Loucy (cell line): ENCODE measurements around the gene CDH12.

ENCODE experiments used
- H2AFZ ChIP-seq: fragments of 200-600 bp; sonication (generic); 2 replicates; pipeline ENCODE4 v1.6.0; 2016; ENCODE audit warnings: antibody characterized with exemption, mild to moderate bottlenecking, low read length, moderate library complexity
- H3F3A ChIP-seq: fragments of 200-600 bp; 2 replicates; pipeline ENCODE4 v1.6.0; 2016; ENCODE audit warnings: antibody characterized with exemption, low read depth, mild to moderate bottlenecking
- H3K27me3 ChIP-seq: fragments of 200-600 bp; sonication (generic); 2 replicates; pipeline ENCODE4 v1.6.1; 2014; ENCODE audit warnings: low read length, mild to moderate bottlenecking; ENCODE audit not compliant: insufficient read depth, poor library complexity, severe bottlenecking
- H3K36me3 ChIP-seq: fragments of 200-600 bp; sonication (generic); 2 replicates; pipeline ENCODE4 v1.6.1; 2016; ENCODE audit warnings: low read length; ENCODE audit not compliant: insufficient read depth
- H3K4me1 ChIP-seq: fragments of 200-600 bp; sonication (generic); 2 replicates; pipeline ENCODE4 v1.5.1; 2014; ENCODE audit warnings: low read length, mild to moderate bottlenecking; ENCODE audit not compliant: insufficient read depth, poor library complexity, severe bottlenecking
- H3K4me2 ChIP-seq: fragments of 200-600 bp; sonication (generic); 2 replicates; pipeline ENCODE4 v1.6.0; 2014; ENCODE audit warnings: antibody characterized with exemption, low read length, low read depth, mild to moderate bottlenecking; ENCODE audit not compliant: poor library complexity, severe bottlenecking
- H3K4me3 ChIP-seq: fragments of 200-600 bp; sonication (generic); 2 replicates; pipeline ENCODE4 v1.5.1; 2014; ENCODE audit warnings: low read length, mild to moderate bottlenecking, mixed read lengths; ENCODE audit not compliant: poor library complexity, severe bottlenecking
- H3K79me2 ChIP-seq: fragments of 200-600 bp; sonication (generic); 2 replicates; pipeline ENCODE4 v1.6.1; 2014; ENCODE audit warnings: low read length; ENCODE audit not compliant: insufficient read depth
- H3K9ac ChIP-seq: fragments of 200-600 bp; sonication (generic); 2 replicates; pipeline ENCODE4 v1.6.0; 2014; ENCODE audit warnings: mild to moderate bottlenecking, low read depth, low read length, moderate library complexity; ENCODE audit not compliant: poor library complexity, severe bottlenecking
- H3K9me2 ChIP-seq: fragments of 200-600 bp; sonication (generic); replicated peaks from 2 replicates; pipeline ENCODE4 v1.6.1; 2016; ENCODE audit warnings: low read depth, low read length, mixed read lengths
- H3K9me3 ChIP-seq: fragments of 200-600 bp; sonication (generic); 2 replicates; pipeline ENCODE4 v1.6.1; 2014; ENCODE audit warnings: mild to moderate bottlenecking, antibody characterized with exemption, low read length, low read depth; ENCODE audit not compliant: insufficient read depth
- H4K20me1 ChIP-seq: fragments of 200-600 bp; sonication (generic); 2 replicates; pipeline ENCODE4 v1.6.0; 2014; ENCODE audit warnings: antibody characterized with exemption, low read length, mild to moderate bottlenecking; ENCODE audit not compliant: insufficient read depth, poor library complexity, severe bottlenecking
- CTCF ChIP-seq: fragments of 200-600 bp; sonication (generic); conservative IDR thresholded peaks from 2 replicates; pipeline ENCODE4 v1.5.1; 2014; ENCODE audit warnings: mild to moderate bottlenecking, antibody characterized with exemption, low read length
- EZH2phosphoT487 ChIP-seq: fragments of 200-600 bp; IDR thresholded peaks from 2 replicates; pipeline ENCODE4 v1.6.1; 2018; ENCODE audit warnings: antibody characterized with exemption, mild to moderate bottlenecking, moderate library complexity, borderline replicate concordance

Gene CDH12

GRCh38 chr5:22108545-22108944 is 744.6 kb downstream of the CDH12 start:
- Histone ChIP-seq H3K27me3 (no peaks in the 10 kb centered on the region), H3F3A (no peaks in the 10 kb centered on the region), H3K79me2 (no peaks in the 10 kb centered on the region), H3K9ac (no peak overlapping the region), H4K20me1 (no peaks in the 10 kb centered on the region), H3K36me3 (no peaks in the 10 kb centered on the region), H3K4me3 (no peak overlapping the region), H3K4me1 (no peaks in the 10 kb centered on the region), H3K9me2 (no peaks in the 10 kb centered on the region), H3K4me2 (no peak overlapping the region), H2AFZ (no peak overlapping the region), H3K9me3 (no peaks in the 10 kb centered on the region)
- TF ChIP-seq CTCF = no peak
- TF ChIP-seq EZH2phosphoT487 = no peak

- Histone ChIP-seq H3K4me2 (no peak overlapping the region), H3F3A (no peaks in the 10 kb centered on the region), H3K9ac (no peak overlapping the region), H3K9me3 (no peaks in the 10 kb centered on the region), H3K4me1 (no peaks in the 10 kb centered on the region), H4K20me1 (no peaks in the 10 kb centered on the region), H3K27me3 (no peaks in the 10 kb centered on the region), H2AFZ (no peak overlapping the region), H3K4me3 (no peak overlapping the region), H3K9me2 (no peaks in the 10 kb centered on the region), H3K79me2 (no peaks in the 10 kb centered on the region), H3K36me3 (no peaks in the 10 kb centered on the region)
- TF ChIP-seq EZH2phosphoT487 (no peak), CTCF (no peak)
These were observed 750.3 kb downstream of the CDH12 start for GRCh38 chr5:22102823-22103359.

GRCh38 chr5:22088517-22088916 is 764.6 kb downstream of the CDH12 start:
- no peaks in the 10 kb centered on the region for H3F3A ChIP-seq
- no peaks in the 10 kb centered on the region for H3K79me2 ChIP-seq
- no peaks in the 10 kb centered on the region for H3K36me3 ChIP-seq
- no peak overlapping the region for H3K4me2 ChIP-seq
- TF ChIP-seq EZH2phosphoT487 = no peak
- no peak for TF ChIP-seq CTCF
- H4K20me1 ChIP-seq = no peaks in the 10 kb centered on the region
- no peaks in the 10 kb centered on the region for H3K4me1 ChIP-seq
- no peak overlapping the region for H3K4me3 ChIP-seq
- H2AFZ ChIP-seq = no peak overlapping the region
- H3K9ac ChIP-seq = no peak overlapping the region
- no peaks in the 10 kb centered on the region for H3K27me3 ChIP-seq
- H3K9me3 ChIP-seq = no peaks in the 10 kb centered on the region
- peaks cover 4% of the 10 kb centered on the region; the same call in 1 of the 2 replicates for H3K9me2 ChIP-seq
